Measurements from ENCODE around the gene DACT3.

- TF ChIP-seq, protein P1, sequence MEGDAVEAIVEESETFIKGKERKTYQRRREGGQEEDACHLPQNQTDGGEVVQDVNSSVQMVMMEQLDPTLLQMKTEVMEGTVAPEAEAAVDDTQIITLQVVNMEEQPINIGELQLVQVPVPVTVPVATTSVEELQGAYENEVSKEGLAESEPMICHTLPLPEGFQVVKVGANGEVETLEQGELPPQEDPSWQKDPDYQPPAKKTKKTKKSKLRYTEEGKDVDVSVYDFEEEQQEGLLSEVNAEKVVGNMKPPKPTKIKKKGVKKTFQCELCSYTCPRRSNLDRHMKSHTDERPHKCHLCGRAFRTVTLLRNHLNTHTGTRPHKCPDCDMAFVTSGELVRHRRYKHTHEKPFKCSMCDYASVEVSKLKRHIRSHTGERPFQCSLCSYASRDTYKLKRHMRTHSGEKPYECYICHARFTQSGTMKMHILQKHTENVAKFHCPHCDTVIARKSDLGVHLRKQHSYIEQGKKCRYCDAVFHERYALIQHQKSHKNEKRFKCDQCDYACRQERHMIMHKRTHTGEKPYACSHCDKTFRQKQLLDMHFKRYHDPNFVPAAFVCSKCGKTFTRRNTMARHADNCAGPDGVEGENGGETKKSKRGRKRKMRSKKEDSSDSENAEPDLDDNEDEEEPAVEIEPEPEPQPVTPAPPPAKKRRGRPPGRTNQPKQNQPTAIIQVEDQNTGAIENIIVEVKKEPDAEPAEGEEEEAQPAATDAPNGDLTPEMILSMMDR (IDR thresholded peaks at IDR 0.05), result no peak
- TF ChIP-seq POLR2AphosphoS5 (IDR thresholded peaks at IDR 0.05; ENCODE audit: insufficient read depth in 1 of 2, low read depth in 1 of 2), result no peak
These were observed 11.7 kb downstream of the DACT3 start for GRCh38 chr19:46648961-46649960.
